SK-N-SH (cell line): ENCODE data around the gene DCBLD1. TPM values are rescaled to one million over a fixed set of nuclear protein-coding genes. Genes with fewer than 3 reads are reported as not detected.

Experiments used
- CTCF ChIA-PET: fragments of 300-600, 350-600 bp; formaldehyde crosslinking; extraction: SDS; loops from one replicate; lab custom pipeline; 2021; lab: Yijun Ruan, JAX
- POLR2A ChIA-PET: fragments of 350-600 bp; sonication (Branson Sonifier 250); formaldehyde crosslinking; extraction: SDS; loops from one replicate; lab custom pipeline; 2020; ENCODE audit warnings: antibody characterized with exemption, inconsistent platforms; lab: Yijun Ruan, JAX
- DNase-seq: peaks from one replicate; pipeline ENCODE4 v3.0.0; 2012
- H2AFZ ChIP-seq: fragments of 200-600 bp; sonication (generic); 2 replicates; pipeline ENCODE4 v1.8.1; 2016; ENCODE audit warnings: antibody characterized with exemption, mild to moderate bottlenecking, low read depth
- H3F3A ChIP-seq: fragments of 200-600 bp; sonication (generic); replicated peaks from 2 replicates; pipeline ENCODE3; 2016; ENCODE audit warnings: antibody characterized with exemption, mild to moderate bottlenecking; ENCODE audit not compliant: insufficient read depth
- H3K27ac ChIP-seq, 2 experiments: fragments of 200-500 bp in 1 of 2; fragments of 200-600 bp in 1 of 2; sonication (Bioruptor generic) in 1 of 2; sonication (generic), shearing (Covaris generic) in 1 of 2; 2 replicates each; pipeline versions ENCODE4 v1.5.1 to v1.6.1; 2014 to 2016; ENCODE audit warnings: low read depth in 2 of 2, inconsistent platforms in 1 of 2, low read length in 1 of 2, mild to moderate bottlenecking in 1 of 2, mixed read lengths in 1 of 2
- H3K27me3 ChIP-seq: fragments of 200-600 bp; sonication (generic), shearing (Covaris generic); 2 replicates; pipeline ENCODE4 v1.6.1; 2016; ENCODE audit warnings: mixed run types; ENCODE audit not compliant: insufficient read depth
- H3K36me3 ChIP-seq, 2 experiments: fragments of 200-500 bp in 1 of 2; fragments of 200-600 bp in 1 of 2; sonication (Bioruptor generic) in 1 of 2; sonication (generic) in 1 of 2; replicated peaks in 1 of 2; 2 replicates each; pipeline versions ENCODE3 to v1.5.1; 2014 to 2016; ENCODE audit warnings: low read length in 1 of 2, mild to moderate bottlenecking in 1 of 2; ENCODE audit not compliant: insufficient read depth in 2 of 2, control insufficient read depth in 1 of 2
- H3K4me1 ChIP-seq, 2 experiments: fragments of 200-500 bp in 1 of 2; fragments of 200-600 bp in 1 of 2; sonication (Bioruptor generic) in 1 of 2; sonication (generic), shearing (Covaris generic) in 1 of 2; 2 replicates each; pipeline versions ENCODE4 v1.5.1 to v1.6.1; 2014 to 2016; ENCODE audit warnings: low read depth in 1 of 2, low read length in 1 of 2, mixed run types in 1 of 2; ENCODE audit not compliant: insufficient read depth in 2 of 2, control insufficient read depth in 1 of 2
- H3K4me2 ChIP-seq: fragments of 200-600 bp; sonication (generic), shearing (Covaris generic); 2 replicates; pipeline ENCODE4 v1.6.1; 2017; ENCODE audit warnings: mixed run types
- H3K4me3 ChIP-seq, 2 experiments: fragments of 200-500 bp in 1 of 2; fragments of 200-600 bp in 1 of 2; sonication (Bioruptor generic) in 1 of 2; sonication (generic), shearing (Covaris generic) in 1 of 2; 2 replicates each; pipeline versions ENCODE4 v1.5.1 to v1.8.1; 2014 to 2016; ENCODE audit warnings: low read depth in 2 of 2, inconsistent platforms in 1 of 2, low read length in 1 of 2, mild to moderate bottlenecking in 1 of 2, mixed read lengths in 1 of 2, moderate library complexity in 1 of 2
- H3K79me2 ChIP-seq: fragments of 200-600 bp; sonication (generic); 2 replicates; pipeline ENCODE4 v1.8.1; 2017; ENCODE audit warnings: mild to moderate bottlenecking; ENCODE audit not compliant: insufficient read depth
- H3K9ac ChIP-seq: fragments of 200-600 bp; sonication (generic); 2 replicates; pipeline ENCODE4 v1.6.1; 2017; ENCODE audit warnings: mixed run types
- H3K9me2 ChIP-seq: fragments of 200-600 bp; sonication (generic); 2 replicates; pipeline ENCODE4 v1.6.1; 2017; ENCODE audit warnings: mixed run types
- H3K9me3 ChIP-seq: fragments of 200-600 bp; sonication (generic); 2 replicates; pipeline ENCODE4 v1.6.1; 2017; ENCODE audit warnings: mixed run types, mild to moderate bottlenecking, moderate library complexity
- H4K20me1 ChIP-seq: fragments of 200-600 bp; sonication (generic); 2 replicates; pipeline ENCODE4 v1.6.1; 2017; ENCODE audit warnings: mild to moderate bottlenecking, mixed run types; ENCODE audit not compliant: insufficient read depth
- CHD2 ChIP-seq: fragments of 150-350 bp; IDR thresholded peaks from 2 replicates; pipeline ENCODE4 v1.6.1; 2018; ENCODE audit warnings: low read length; ENCODE audit not compliant: partially characterized antibody
- FOSL2 ChIP-seq: IDR thresholded peaks from 2 replicates; pipeline ENCODE4 v1.4.0; 2012; ENCODE audit warnings: low read depth, mild to moderate bottlenecking, moderate library complexity, borderline replicate concordance
- GABPA ChIP-seq: IDR thresholded peaks from 2 replicates; pipeline ENCODE4 v1.4.0; 2012; ENCODE audit warnings: low read depth, mild to moderate bottlenecking
- GATA2 ChIP-seq: sonication (generic); formaldehyde crosslinking; IDR thresholded peaks from 2 replicates; pipeline ENCODE4 v1.5.0; 2020; ENCODE audit warnings: mild to moderate bottlenecking, missing genetic modification reagents
- JUND ChIP-seq: IDR thresholded peaks from 2 replicates; pipeline ENCODE4 v1.4.0; 2012
- MEF2A ChIP-seq: IDR thresholded peaks from 2 replicates; pipeline ENCODE4 v1.4.0; 2012; ENCODE audit warnings: low read depth, borderline replicate concordance
- NRF1 ChIP-seq: IDR thresholded peaks from 2 replicates; pipeline ENCODE4 v1.6.1; 2012; ENCODE audit warnings: low read depth, mild to moderate bottlenecking, low read length
- RAD21 ChIP-seq: IDR thresholded peaks from 2 replicates; pipeline ENCODE4 v1.6.1; 2012; ENCODE audit warnings: mild to moderate bottlenecking, low read length
- RCOR1 ChIP-seq: fragments of 150-350 bp; IDR thresholded peaks from 2 replicates; pipeline ENCODE4 v1.6.1; 2017; ENCODE audit warnings: antibody characterized with exemption, low read length
- SMC3 ChIP-seq: IDR thresholded peaks from 2 replicates; pipeline ENCODE4 v1.6.1; 2012; ENCODE audit warnings: low read depth, low read length, improper control_type of control experiment
- USF1 ChIP-seq: IDR thresholded peaks from 2 replicates; pipeline ENCODE4 v1.4.0; 2012; ENCODE audit warnings: low read depth, borderline replicate concordance
- WGBS: methylation state at CpG from one replicate; pipeline ENCODE4 v1.1.6; 2017; ENCODE audit warnings: low lambda C conversion rate; 5-methylcytosine and 5-hydroxymethylcytosine counted together
- polyA plus RNA-seq, 3 experiments: library from polyadenylated mRNA; depleted of rRNA; stranded (reverse); fragments of >200 nt; gene quantifications; 2 replicates each; pipeline ENCODE4 v1.2.3, GENCODE V29; 2012
- TF ChIP-seq, protein P1 (sequence below): fragments of 150-350 bp; IDR thresholded peaks from 2 replicates; pipeline ENCODE4 v1.6.1; 2017; ENCODE audit warnings: antibody characterized with exemption, low read length, low read depth, borderline replicate concordance
- TF ChIP-seq, protein P2 (sequence below): IDR thresholded peaks from 2 replicates; pipeline ENCODE4 v1.4.0; 2012; ENCODE audit warnings: low read depth
- TF ChIP-seq, protein P3 (sequence below): IDR thresholded peaks from 2 replicates; pipeline ENCODE4 v1.4.0; 2012; ENCODE audit warnings: low read depth, borderline replicate concordance
- TF ChIP-seq, protein P4 (sequence below): IDR thresholded peaks from 2 replicates; pipeline ENCODE4; 2012

The DCBLD1 gene
- polyA plus RNA-seq, 1 of the 3 experiments (the other 2 are of a cell fraction), result 82.2 TPM

GRCh38 chr6:117533775-117534174, 51.3 kb downstream of the DCBLD1 start:
- Histone ChIP-seq H3K27me3 (no peaks in the 10 kb centered on the region), H3K4me1 (peaks cover 0 to 30% of the 10 kb centered on the region in 2 experiments; a peak in 3 of 4 replicates), H3K4me2 (no peak overlapping the region), H3K9ac (no peak overlapping the region), H3K9me3 (no peaks in the 10 kb centered on the region), H3K27ac (no peak overlapping the region), H3K79me2 (peaks cover 66% of the 10 kb centered on the region), H4K20me1 (no peaks in the 10 kb centered on the region), H3K36me3 (peaks cover 34 to 55% of the 10 kb centered on the region in 2 experiments), H3K9me2 (no peaks in the 10 kb centered on the region), H2AFZ (no peak overlapping the region), H3K4me3 (no peak overlapping the region), H3F3A (peaks cover 30% of the 10 kb centered on the region)
- CTCF ChIA-PET, result no interaction called here
- no peak for DNase-seq
- TF ChIP-seq NRF1, result no peak
- TF ChIP-seq USF1, result no peak
- no peak for TF ChIP-seq JUND
- TF ChIP-seq, protein P1, sequence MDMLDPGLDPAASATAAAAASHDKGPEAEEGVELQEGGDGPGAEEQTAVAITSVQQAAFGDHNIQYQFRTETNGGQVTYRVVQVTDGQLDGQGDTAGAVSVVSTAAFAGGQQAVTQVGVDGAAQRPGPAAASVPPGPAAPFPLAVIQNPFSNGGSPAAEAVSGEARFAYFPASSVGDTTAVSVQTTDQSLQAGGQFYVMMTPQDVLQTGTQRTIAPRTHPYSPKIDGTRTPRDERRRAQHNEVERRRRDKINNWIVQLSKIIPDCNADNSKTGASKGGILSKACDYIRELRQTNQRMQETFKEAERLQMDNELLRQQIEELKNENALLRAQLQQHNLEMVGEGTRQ, result no peak
- no peak for TF ChIP-seq CHD2
- TF ChIP-seq GATA2 (CRISPR knock-in tag), result no peak
- TF ChIP-seq FOSL2, result no peak
- no peak for TF ChIP-seq RAD21
- TF ChIP-seq, protein P2, sequence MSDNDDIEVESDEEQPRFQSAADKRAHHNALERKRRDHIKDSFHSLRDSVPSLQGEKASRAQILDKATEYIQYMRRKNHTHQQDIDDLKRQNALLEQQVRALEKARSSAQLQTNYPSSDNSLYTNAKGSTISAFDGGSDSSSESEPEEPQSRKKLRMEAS, result no peak
- no peak for TF ChIP-seq GABPA
- TF ChIP-seq, protein P3, sequence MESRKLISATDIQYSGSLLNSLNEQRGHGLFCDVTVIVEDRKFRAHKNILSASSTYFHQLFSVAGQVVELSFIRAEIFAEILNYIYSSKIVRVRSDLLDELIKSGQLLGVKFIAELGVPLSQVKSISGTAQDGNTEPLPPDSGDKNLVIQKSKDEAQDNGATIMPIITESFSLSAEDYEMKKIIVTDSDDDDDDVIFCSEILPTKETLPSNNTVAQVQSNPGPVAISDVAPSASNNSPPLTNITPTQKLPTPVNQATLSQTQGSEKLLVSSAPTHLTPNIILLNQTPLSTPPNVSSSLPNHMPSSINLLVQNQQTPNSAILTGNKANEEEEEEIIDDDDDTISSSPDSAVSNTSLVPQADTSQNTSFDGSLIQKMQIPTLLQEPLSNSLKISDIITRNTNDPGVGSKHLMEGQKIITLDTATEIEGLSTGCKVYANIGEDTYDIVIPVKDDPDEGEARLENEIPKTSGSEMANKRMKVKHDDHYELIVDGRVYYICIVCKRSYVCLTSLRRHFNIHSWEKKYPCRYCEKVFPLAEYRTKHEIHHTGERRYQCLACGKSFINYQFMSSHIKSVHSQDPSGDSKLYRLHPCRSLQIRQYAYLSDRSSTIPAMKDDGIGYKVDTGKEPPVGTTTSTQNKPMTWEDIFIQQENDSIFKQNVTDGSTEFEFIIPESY, result no peak
- TF ChIP-seq SMC3, result no peak
- TF ChIP-seq RCOR1, result no peak
- TF ChIP-seq, protein P4, sequence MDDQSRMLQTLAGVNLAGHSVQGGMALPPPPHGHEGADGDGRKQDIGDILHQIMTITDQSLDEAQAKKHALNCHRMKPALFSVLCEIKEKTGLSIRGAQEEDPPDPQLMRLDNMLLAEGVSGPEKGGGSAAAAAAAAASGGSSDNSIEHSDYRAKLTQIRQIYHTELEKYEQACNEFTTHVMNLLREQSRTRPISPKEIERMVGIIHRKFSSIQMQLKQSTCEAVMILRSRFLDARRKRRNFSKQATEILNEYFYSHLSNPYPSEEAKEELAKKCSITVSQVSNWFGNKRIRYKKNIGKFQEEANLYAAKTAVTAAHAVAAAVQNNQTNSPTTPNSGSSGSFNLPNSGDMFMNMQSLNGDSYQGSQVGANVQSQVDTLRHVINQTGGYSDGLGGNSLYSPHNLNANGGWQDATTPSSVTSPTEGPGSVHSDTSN, result no peak
- TF ChIP-seq MEF2A, result no peak
- WGBS, result 78% methylated on average over 4 of the region's 4 CpGs
- POLR2A ChIA-PET, result no interaction called here
